Fibroblast of lung (primary cell): Measurements from ENCODE around the gene JMJD1C.

Experiments used
- EZH2 ChIP-seq: IDR thresholded peaks from 2 replicates; pipeline ENCODE4 v1.5.1; 2012; ENCODE audit warnings: low read length, control low read depth, mild to moderate bottlenecking; ENCODE audit errors: missing control alignments
- TF ChIP-seq, protein P1 (sequence below), 2 donors: IDR thresholded peaks in 1 of 2; conservative IDR thresholded peaks in 1 of 2; 1 replicate in 1 of 2; 2 replicates in 1 of 2; pipeline ENCODE4 v1.5.1; 2011 to 2012; ENCODE audit warnings: low read length in 2 of 2, control low read depth in 1 of 2, inconsistent platforms in 1 of 2, low read depth in 1 of 2, mild to moderate bottlenecking in 1 of 2

DNA sequence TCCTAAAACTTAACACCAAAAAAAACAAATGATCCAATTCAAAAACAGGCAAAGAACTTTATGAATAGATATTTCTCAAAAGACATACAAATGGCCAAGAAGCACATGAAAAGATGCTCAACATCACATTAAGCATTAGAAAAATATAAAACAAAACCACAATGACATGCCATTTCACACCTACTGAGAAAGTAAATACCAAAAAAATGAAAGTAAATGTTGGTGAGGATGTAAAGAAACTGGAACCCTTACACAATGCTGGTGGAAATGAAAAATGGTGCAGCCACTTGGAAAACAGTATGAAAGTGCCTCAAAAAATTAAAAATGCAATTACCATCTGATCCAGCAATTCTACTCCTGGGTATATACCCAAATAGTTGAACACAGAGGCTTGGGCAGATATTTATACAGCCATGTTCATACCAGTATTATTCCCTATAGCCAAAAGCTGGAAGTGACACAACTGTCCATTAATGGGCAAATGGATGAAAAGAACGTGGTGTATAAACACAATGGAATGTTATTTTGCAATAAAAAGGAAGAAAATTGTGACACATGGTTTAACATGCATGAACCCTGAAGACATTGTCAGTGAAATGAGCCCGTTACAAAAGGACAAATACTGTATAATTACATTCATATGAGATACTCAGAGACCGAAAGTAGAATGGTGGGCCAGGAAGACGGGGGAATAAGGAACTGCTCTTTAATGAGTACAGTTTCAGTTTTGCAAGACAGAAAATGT, 89.0 kb downstream of the JMJD1C start:
- TF ChIP-seq, protein P1, sequence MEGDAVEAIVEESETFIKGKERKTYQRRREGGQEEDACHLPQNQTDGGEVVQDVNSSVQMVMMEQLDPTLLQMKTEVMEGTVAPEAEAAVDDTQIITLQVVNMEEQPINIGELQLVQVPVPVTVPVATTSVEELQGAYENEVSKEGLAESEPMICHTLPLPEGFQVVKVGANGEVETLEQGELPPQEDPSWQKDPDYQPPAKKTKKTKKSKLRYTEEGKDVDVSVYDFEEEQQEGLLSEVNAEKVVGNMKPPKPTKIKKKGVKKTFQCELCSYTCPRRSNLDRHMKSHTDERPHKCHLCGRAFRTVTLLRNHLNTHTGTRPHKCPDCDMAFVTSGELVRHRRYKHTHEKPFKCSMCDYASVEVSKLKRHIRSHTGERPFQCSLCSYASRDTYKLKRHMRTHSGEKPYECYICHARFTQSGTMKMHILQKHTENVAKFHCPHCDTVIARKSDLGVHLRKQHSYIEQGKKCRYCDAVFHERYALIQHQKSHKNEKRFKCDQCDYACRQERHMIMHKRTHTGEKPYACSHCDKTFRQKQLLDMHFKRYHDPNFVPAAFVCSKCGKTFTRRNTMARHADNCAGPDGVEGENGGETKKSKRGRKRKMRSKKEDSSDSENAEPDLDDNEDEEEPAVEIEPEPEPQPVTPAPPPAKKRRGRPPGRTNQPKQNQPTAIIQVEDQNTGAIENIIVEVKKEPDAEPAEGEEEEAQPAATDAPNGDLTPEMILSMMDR (conservative IDR thresholded peaks at IDR 0.05 in 1 of 2, IDR thresholded peaks at IDR 0.05 in 1 of 2; ENCODE audit: low read depth in 1 of 2, low read length in 2 of 2), result no peak
- TF ChIP-seq EZH2, result no peak
